HCT116 (cell line): ENCODE results near the gene HPS1. TPM values are rescaled to one million over a fixed set of nuclear protein-coding genes. Genes with fewer than 3 reads are reported as not detected.

ENCODE experiments used
- ATAC-seq: fragments of 200-7000 bp; cut with Tn5 transposase; 2 replicates; pipeline ENCODE4 v1.9.1; 2020; ENCODE audit warnings: mild to moderate bottlenecking, moderate library complexity
- BruUV-seq: library from RNA; stranded (reverse); fragments of 400-500 nt; replicated peaks from 2 replicates; lab custom pipeline; 2021; lab: Mats Ljungman, UMichigan
- CTCF ChIA-PET: fragments of 300-600 bp; sonication (Branson Sonifier 250); formaldehyde crosslinking; loops from one replicate; lab custom pipeline; 2021; ENCODE audit warnings: antibody characterized with exemption; lab: Charles Lee
- POLR2A ChIA-PET: fragments of 300-600, 350-600 bp; sonication (Branson Sonifier 250); formaldehyde crosslinking; loops from one replicate; lab custom pipeline; 2021; ENCODE audit warnings: antibody characterized with exemption; lab: Charles Lee
- RAD21 ChIA-PET, 2 experiments: fragments of 300-600 bp; sonication (Branson Sonifier 250); formaldehyde crosslinking; loops; one replicate each; lab custom pipeline; 2023; ENCODE audit warnings: low total read pairs in 2 of 2; ENCODE audit not compliant: uncharacterized antibody in 2 of 2, unreplicated experiment in 2 of 2, low non-redundant PET in 1 of 2; lab: Charles Lee
- DNase-seq: peaks from one replicate; pipeline ENCODE4 v3.0.0-alpha.2; 2010; ENCODE audit warnings: low read depth, low spot score
- H2AFZ ChIP-seq: fragments of 200-600 bp; shearing (Covaris generic), sonication (generic); 2 replicates; pipeline ENCODE4 v1.6.1; 2017; ENCODE audit warnings: low read depth, mixed run types, mixed read lengths, antibody characterized with exemption, low read length; ENCODE audit not compliant: poor library complexity, severe bottlenecking
- H3K27ac ChIP-seq: 2 replicates; pipeline ENCODE4 v1.5.1; 2012; ENCODE audit warnings: low read depth, low read length
- H3K27me3 ChIP-seq: fragments of 200-600 bp; sonication (generic); 2 replicates; pipeline ENCODE4 v1.6.1; 2016; ENCODE audit warnings: mixed run types, low read length, mixed read lengths; ENCODE audit not compliant: insufficient read depth
- H3K36me3 ChIP-seq, 2 experiments: fragments of 200-500 bp in 1 of 2; fragments of 200-600 bp in 1 of 2; sonication (Bioruptor generic) in 1 of 2; sonication (generic) in 1 of 2; 2 replicates each; pipeline versions ENCODE4 v1.5.1 to v1.6.1; 2014 to 2016; ENCODE audit warnings: low read length in 2 of 2, inconsistent platforms in 1 of 2, mixed read lengths in 1 of 2, mixed run types in 1 of 2; ENCODE audit not compliant: insufficient read depth in 2 of 2, control insufficient read depth in 1 of 2
- H3K4me1 ChIP-seq, 2 experiments: fragments of 200-600 bp in 1 of 2; sonication (generic) in 1 of 2; 2 replicates each; pipeline versions ENCODE4 v1.5.1 to v1.6.1; 2012 to 2017; ENCODE audit warnings: low read length in 2 of 2, inconsistent platforms in 1 of 2, mild to moderate bottlenecking in 1 of 2, mixed read lengths in 1 of 2, mixed run types in 1 of 2, moderate library complexity in 1 of 2; ENCODE audit not compliant: insufficient read depth in 2 of 2, control insufficient read depth in 1 of 2
- H3K4me2 ChIP-seq: fragments of 200-600 bp; sonication (generic); 2 replicates; pipeline ENCODE4 v1.6.1; 2017; ENCODE audit warnings: mixed run types, low read length, mixed read lengths
- H3K4me3 ChIP-seq, 2 experiments: fragments of 200-600 bp in 1 of 2; sonication (generic) in 1 of 2; replicated peaks in 1 of 2; 2 replicates each; pipeline ENCODE4 v1.5.1; 2011 to 2016; ENCODE audit warnings: low read length in 2 of 2, control low read depth in 1 of 2, low read depth in 1 of 2, mild to moderate bottlenecking in 1 of 2, mixed read lengths in 1 of 2, mixed run types in 1 of 2
- H3K79me2 ChIP-seq: fragments of 200-600 bp; sonication (generic); 2 replicates; pipeline ENCODE4 v1.6.1; 2017; ENCODE audit warnings: mild to moderate bottlenecking, mixed run types, low read length, moderate library complexity, mixed read lengths; ENCODE audit not compliant: insufficient read depth
- H3K9ac ChIP-seq: fragments of 200-600 bp; sonication (generic); 2 replicates; pipeline ENCODE4 v1.6.1; 2016; ENCODE audit warnings: low read length, mixed read lengths
- H3K9me2 ChIP-seq: fragments of 200-600 bp; sonication (generic), shearing (Covaris generic); 2 replicates; pipeline ENCODE4 v1.6.1; 2017; ENCODE audit warnings: mixed run types, mild to moderate bottlenecking, moderate library complexity; ENCODE audit not compliant: insufficient read depth
- H3K9me3 ChIP-seq, 2 experiments: fragments of 200-500 bp in 1 of 2; fragments of 200-600 bp in 1 of 2; sonication (Bioruptor generic) in 1 of 2; sonication (generic) in 1 of 2; 2 replicates each; pipeline ENCODE4 v1.6.1; 2014 to 2017; ENCODE audit warnings: low read length in 2 of 2, mixed read lengths in 2 of 2, inconsistent platforms in 1 of 2, low read depth in 1 of 2, mild to moderate bottlenecking in 1 of 2, mixed run types in 1 of 2, moderate library complexity in 1 of 2; ENCODE audit not compliant: control insufficient read depth in 1 of 2, insufficient read depth in 1 of 2
- H4K20me1 ChIP-seq: fragments of 200-600 bp; sonication (generic), shearing (Covaris generic); 2 replicates; pipeline ENCODE4 v1.6.1; 2017; ENCODE audit warnings: mixed run types, mild to moderate bottlenecking, moderate library complexity; ENCODE audit not compliant: insufficient read depth
- CBX3 ChIP-seq: IDR thresholded peaks from 2 replicates; pipeline ENCODE4 v1.6.1; 2012; ENCODE audit warnings: low read depth
- CEBPB ChIP-seq: IDR thresholded peaks from 2 replicates; pipeline ENCODE4 v1.6.1; 2012; ENCODE audit warnings: low read depth
- CTCF ChIP-seq, 3 experiments: fragments of 200-600 bp in 1 of 3; sonication (generic) in 1 of 3; IDR thresholded peaks in 2 of 3; conservative IDR thresholded peaks in 1 of 3; 2 replicates each; pipeline ENCODE4 v1.5.1; 2012 to 2017; ENCODE audit warnings: low read depth in 2 of 3, low read length in 2 of 3, antibody characterized with exemption in 1 of 3, borderline replicate concordance in 1 of 3, control low read depth in 1 of 3, mild to moderate bottlenecking in 1 of 3, mixed read lengths in 1 of 3, mixed run types in 1 of 3, moderate library complexity in 1 of 3; ENCODE audit not compliant: insufficient read depth in 1 of 3
- EGR1 ChIP-seq: IDR thresholded peaks from 2 replicates; pipeline ENCODE4 v1.6.1; 2012; ENCODE audit warnings: low read depth
- ELF1 ChIP-seq: IDR thresholded peaks from 2 replicates; pipeline ENCODE4 v1.6.1; 2012; ENCODE audit warnings: low read depth, borderline replicate concordance
- EZH2 ChIP-seq: fragments of 200-600 bp; sonication (generic); IDR thresholded peaks from 2 replicates; pipeline ENCODE4 v1.6.1; 2017; ENCODE audit warnings: antibody characterized with exemption, mixed run types
- JUND ChIP-seq: IDR thresholded peaks from 2 replicates; pipeline ENCODE4 v1.6.1; 2012
- POLR2A ChIP-seq: IDR thresholded peaks from 2 replicates; pipeline ENCODE4 v1.7.0; 2011; ENCODE audit warnings: borderline replicate concordance; ENCODE audit not compliant: insufficient read depth, insufficient read length; ENCODE audit errors: extremely low read depth
- POLR2AphosphoS5 ChIP-seq: IDR thresholded peaks from 2 replicates; pipeline ENCODE4 v1.6.1; 2011; ENCODE audit warnings: mild to moderate bottlenecking, low read depth, low read length, moderate library complexity
- RAD21 ChIP-seq: IDR thresholded peaks from 2 replicates; pipeline ENCODE4 v1.6.1; 2012; ENCODE audit warnings: low read depth, mild to moderate bottlenecking
- SIN3A ChIP-seq: IDR thresholded peaks from 2 replicates; pipeline ENCODE4 v1.6.1; 2012; ENCODE audit warnings: low read depth
- SP1 ChIP-seq: IDR thresholded peaks from 2 replicates; pipeline ENCODE4 v1.6.1; 2012; ENCODE audit warnings: low read depth
- YY1 ChIP-seq: IDR thresholded peaks from 2 replicates; pipeline ENCODE4 v1.6.1; 2011; ENCODE audit warnings: low read length, low read depth, moderate library complexity, mild to moderate bottlenecking; ENCODE audit not compliant: insufficient replicate concordance; ENCODE audit errors: extremely low read depth
- ZBTB33 ChIP-seq: IDR thresholded peaks from 2 replicates; pipeline ENCODE4 v1.6.1; 2011; ENCODE audit warnings: mild to moderate bottlenecking, low read length, moderate library complexity; ENCODE audit not compliant: insufficient replicate concordance; ENCODE audit errors: extremely low read depth
- ZFX ChIP-seq: fragments of 450-650 bp; IDR thresholded peaks from 2 replicates; pipeline ENCODE4 v1.6.1; 2017
- ZNF274 ChIP-seq: fragments of 200-500 bp; sonication (Bioruptor generic); IDR thresholded peaks from 2 replicates; pipeline ENCODE4 v1.6.1; 2014; ENCODE audit warnings: mild to moderate bottlenecking, low read depth, low read length, inconsistent platforms
- intact Hi-C: fragments of 100-400 bp; cut with micrococcal nuclease; formaldehyde crosslinking; loops from 2 replicates; pipeline ENCODE4 v1.10.0; 2022
- total RNA-seq: library from RNA; stranded (reverse); gene quantifications from one replicate; pipeline ENCODE4 v1.2.1, GENCODE V29; 2021; ENCODE audit not compliant: unreplicated experiment

Gene HPS1
- total RNA-seq, 1 experiment from 2014 or later: 64.3 TPM

GRCh38 chr10:98433881-98434732 is 12.6 kb downstream of the HPS1 start (continued):
- TF ChIP-seq ZBTB33 (no peak), POLR2AphosphoS5 (no peak), RAD21 (no peak), EZH2 (no peak)

GRCh38 chr10:98433371-98433770 is 13.4 kb downstream of the HPS1 start:
- Histone ChIP-seq H3K36me3 (peaks cover 19 to 35% of the 10 kb centered on the region in 2 experiments; a peak in 3 of 4 replicates), H3K9me3 (no peaks in the 10 kb centered on the region), H3K9me2 (no peaks in the 10 kb centered on the region), H3K4me3 (no peak overlapping the region), H3K4me1 (peaks cover 0 to 12% of the 10 kb centered on the region in 2 experiments; a peak in 3 of 4 replicates), H3K27ac (no peak overlapping the region), H2AFZ (no peak overlapping the region), H3K4me2 (no peak overlapping the region), H4K20me1 (no peaks in the 10 kb centered on the region), H3K27me3 (no peaks in the 10 kb centered on the region), H3K9ac (no peak overlapping the region), H3K79me2 (no peaks in the 10 kb centered on the region)
- ATAC-seq: no peak
- ChIA-PET CTCF (interaction anchor here (1.4 to 3.8 kb wide), 2 partner anchors 8 to 10 kb away, joined by 3 to 22 read pairs; no protein-coding TSS in a partner anchor), POLR2A (no interaction called here), RAD21 (interaction anchor here in 1 of 2 experiments (1.0 kb wide), 1 partner anchor 8 kb away, joined by 3 read pairs; no protein-coding TSS in a partner anchor)
- BruUV-seq: no TSS peak
- intact Hi-C loops: no loop called here
- no peak for DNase-seq
- TF ChIP-seq JUND (no peak), CTCF (IDR thresholded peaks at IDR 0.05 in 2 of 3, conservative IDR thresholded peaks at IDR 0.05 in 1 of 3; ENCODE audit: borderline replicate concordance in 1 of 3, insufficient read depth in 1 of 3, low read depth in 2 of 3, low read length in 2 of 3) (no peak), CEBPB (no peak), CBX3 (no peak), ELF1 (no peak), EGR1 (no peak), ZNF274 (no peak), SP1 (no peak), POLR2A (no peak), EZH2 (no peak), ZFX (no peak), SIN3A (no peak), YY1 (no peak), ZBTB33 (no peak)
